B cell (primary cell): Measurements from ENCODE around the gene CENPM.

Source experiments
- EZH2 ChIP-seq: IDR thresholded peaks from 2 replicates; pipeline ENCODE4 v1.6.1; 2012; ENCODE audit warnings: borderline replicate concordance, low read depth, mild to moderate bottlenecking, moderate library complexity, low read length; ENCODE audit not compliant: insufficient read depth, poor library complexity, severe bottlenecking
- TF ChIP-seq, protein P1 (sequence below): fragments of 200-600 bp; IDR thresholded peaks from one replicate; pipeline ENCODE4 v1.8.0; 2022; ENCODE audit warnings: antibody characterized with exemption, mild to moderate bottlenecking

- TF ChIP-seq, protein P1, sequence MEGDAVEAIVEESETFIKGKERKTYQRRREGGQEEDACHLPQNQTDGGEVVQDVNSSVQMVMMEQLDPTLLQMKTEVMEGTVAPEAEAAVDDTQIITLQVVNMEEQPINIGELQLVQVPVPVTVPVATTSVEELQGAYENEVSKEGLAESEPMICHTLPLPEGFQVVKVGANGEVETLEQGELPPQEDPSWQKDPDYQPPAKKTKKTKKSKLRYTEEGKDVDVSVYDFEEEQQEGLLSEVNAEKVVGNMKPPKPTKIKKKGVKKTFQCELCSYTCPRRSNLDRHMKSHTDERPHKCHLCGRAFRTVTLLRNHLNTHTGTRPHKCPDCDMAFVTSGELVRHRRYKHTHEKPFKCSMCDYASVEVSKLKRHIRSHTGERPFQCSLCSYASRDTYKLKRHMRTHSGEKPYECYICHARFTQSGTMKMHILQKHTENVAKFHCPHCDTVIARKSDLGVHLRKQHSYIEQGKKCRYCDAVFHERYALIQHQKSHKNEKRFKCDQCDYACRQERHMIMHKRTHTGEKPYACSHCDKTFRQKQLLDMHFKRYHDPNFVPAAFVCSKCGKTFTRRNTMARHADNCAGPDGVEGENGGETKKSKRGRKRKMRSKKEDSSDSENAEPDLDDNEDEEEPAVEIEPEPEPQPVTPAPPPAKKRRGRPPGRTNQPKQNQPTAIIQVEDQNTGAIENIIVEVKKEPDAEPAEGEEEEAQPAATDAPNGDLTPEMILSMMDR: no peak
- no peak for TF ChIP-seq EZH2
Observed at GRCh38 chr22:41904450-41905410, 42.2 kb downstream of the CENPM start.
